Type B pancreatic cell (in vitro differentiated cells): ENCODE results near the gene ATOX1. TPM values are rescaled to one million over a fixed set of nuclear protein-coding genes. Genes with fewer than 3 reads are reported as not detected.

Source experiments
- DNase-seq: peaks from one replicate; pipeline ENCODE4 v3.0.0; 2021; ENCODE audit warnings: mixed read lengths; ENCODE audit not compliant: unreplicated experiment; ENCODE audit errors: extremely low spot score
- H3K27ac Mint-ChIP-seq: 2 replicates; pipeline ENCODE4 v1.8.0; 2021; ENCODE audit warnings: mild to moderate bottlenecking, mixed read lengths
- H3K27me3 Mint-ChIP-seq: 2 replicates; pipeline ENCODE4 v1.8.0; 2021; ENCODE audit warnings: mixed read lengths
- H3K36me3 Mint-ChIP-seq: 2 replicates; pipeline ENCODE4 v1.8.0; 2021; ENCODE audit warnings: mixed read lengths
- H3K4me1 Mint-ChIP-seq: one replicate; pipeline ENCODE4 v1.8.0; 2021; ENCODE audit warnings: mixed read lengths; ENCODE audit not compliant: unreplicated experiment
- H3K4me3 Mint-ChIP-seq: 2 replicates; pipeline ENCODE4 v1.8.0; 2021; ENCODE audit warnings: mild to moderate bottlenecking, mixed read lengths
- H3K9me3 Mint-ChIP-seq: 2 replicates; pipeline ENCODE4 v1.8.0; 2021; ENCODE audit warnings: mixed read lengths
- CTCF ChIP-seq: fragments of 200-600 bp; sonication (generic); conservative IDR thresholded peaks from 2 replicates; pipeline ENCODE4 v1.5.0; 2021; ENCODE audit warnings: antibody characterized with exemption, mild to moderate bottlenecking
- total RNA-seq: library from RNA; stranded (reverse); gene quantifications from 2 replicates; pipeline ENCODE4 v1.2.1, GENCODE V29; 2021; ENCODE audit warnings: low replicate concordance

The ATOX1 gene
- total RNA-seq, 1 donor from 2014 or later: 81.0 TPM

GRCh38 chr5:151772846-151773561 is 14.6 kb upstream of the ATOX1 start:
- Mint-ChIP-seq H3K4me3 (peak overlapping the region; percentile 92), H3K9me3 (no peaks in the 10 kb centered on the region), H3K27ac (peak overlapping the region; percentile 76), H3K27me3 (no peaks in the 10 kb centered on the region), H3K36me3 (peaks cover 18% of the 10 kb centered on the region), H3K4me1 (peaks cover 39% of the 10 kb centered on the region)
- no peak for TF ChIP-seq CTCF
- no peak for DNase-seq

GRCh38 chr5:151772029-151772845 is 13.8 kb upstream of the ATOX1 start:
- peak overlapping the region; percentile 92 for H3K4me3 Mint-ChIP-seq
- no peaks in the 10 kb centered on the region for H3K27me3 Mint-ChIP-seq
- peak overlapping the region; percentile 76 for H3K27ac Mint-ChIP-seq
- TF ChIP-seq CTCF: no peak
- DNase-seq: peak; percentile 78
- no peaks in the 10 kb centered on the region for H3K9me3 Mint-ChIP-seq
- H3K36me3 Mint-ChIP-seq: peaks cover 11% of the 10 kb centered on the region
- H3K4me1 Mint-ChIP-seq: peaks cover 32% of the 10 kb centered on the region

GRCh38 chr5:151771259-151772028 is 13.0 kb upstream of the ATOX1 start, which contains the start of gene G3BP1:
G3BP1 (plus strand) TSS chr5:151771954; CDS start chr5:151786621, 14,667 bp downstream.
- no peaks in the 10 kb centered on the region for H3K27me3 Mint-ChIP-seq
- H3K27ac Mint-ChIP-seq: peak within 1 kb of the TSS; percentile 76
- TF ChIP-seq CTCF: peak; percentile 66

GRCh38 chr5:151770383-151771258 is 12.2 kb upstream of the ATOX1 start:
- Mint-ChIP-seq H3K9me3 (no peaks in the 10 kb centered on the region), H3K27ac (no peak overlapping the region), H3K4me3 (peak overlapping the region; percentile 59), H3K4me1 (peaks cover 23% of the 10 kb centered on the region), H3K36me3 (no peaks in the 10 kb centered on the region), H3K27me3 (no peaks in the 10 kb centered on the region)
- no peak for TF ChIP-seq CTCF
- peak; percentile 78 for DNase-seq

More at GRCh38 chr5:151771259-151772028, 13.0 kb upstream of the ATOX1 start, which contains the start of gene G3BP1:
- H3K4me3 Mint-ChIP-seq: peak within 1 kb of the TSS; percentile 92
- no peaks in the 10 kb centered on the region for H3K9me3 Mint-ChIP-seq
- DNase-seq: peak; percentile 99
- H3K4me1 Mint-ChIP-seq: peaks cover 31% of the 10 kb centered on the region
- H3K36me3 Mint-ChIP-seq: peaks cover 5% of the 10 kb centered on the region
